Neuronal stem cell (in vitro differentiated cells): ENCODE measurements around the gene PEAR1. TPM values are rescaled to one million over a fixed set of nuclear protein-coding genes. Genes with fewer than 3 reads are reported as not detected.
A peak's percentile ranks its signal among the peaks of the same experiment; 100 is the strongest.

Experiments
- DNase-seq: peaks from one replicate; pipeline ENCODE4 v3.0.0-alpha.2; 2013; ENCODE audit warnings: low spot score
- H2AFZ ChIP-seq: one replicate; pipeline ENCODE4 v1.6.1; 2013; ENCODE audit warnings: mild to moderate bottlenecking, low read length, inconsistent platforms
- H2AK5ac ChIP-seq: 2 replicates; pipeline ENCODE4 v1.6.1; 2013; ENCODE audit warnings: low read depth, mild to moderate bottlenecking, inconsistent platforms, low read length, moderate library complexity, mixed read lengths
- H2BK120ac ChIP-seq: 2 replicates; pipeline ENCODE4 v1.6.1; 2013; ENCODE audit warnings: low read depth, mild to moderate bottlenecking, inconsistent platforms, low read length, moderate library complexity, mixed read lengths
- H2BK12ac ChIP-seq: one replicate; pipeline ENCODE4 v1.6.1; 2013; ENCODE audit warnings: low read length, inconsistent platforms
- H2BK15ac ChIP-seq: 2 replicates; pipeline ENCODE4 v1.6.1; 2013; ENCODE audit warnings: mild to moderate bottlenecking, low read length, inconsistent platforms, mixed read lengths
- H2BK5ac ChIP-seq: one replicate; pipeline ENCODE4 v1.6.1; 2013; ENCODE audit warnings: inconsistent platforms, mild to moderate bottlenecking, low read length, moderate library complexity
- H3K14ac ChIP-seq: one replicate; pipeline ENCODE4 v1.6.1; 2013; ENCODE audit warnings: low read length, inconsistent platforms
- H3K18ac ChIP-seq: 2 replicates; pipeline ENCODE4 v1.6.1; 2013; ENCODE audit warnings: low read length, inconsistent platforms
- H3K23ac ChIP-seq: 2 replicates; pipeline ENCODE4 v1.6.1; 2013; ENCODE audit warnings: low read depth, mild to moderate bottlenecking, mixed read lengths, low read length, inconsistent platforms; ENCODE audit not compliant: poor library complexity
- H3K27ac ChIP-seq: replicated peaks from 3 replicates; pipeline ENCODE4 v1.5.1; 2013; ENCODE audit warnings: low read length, inconsistent platforms
- H3K27me3 ChIP-seq, 3 experiments: 2 replicates each; pipeline ENCODE4 v1.6.1; 2013; ENCODE audit warnings: low read length in 3 of 3, mild to moderate bottlenecking in 2 of 3, inconsistent platforms in 1 of 3, low read depth in 1 of 3, mixed read lengths in 1 of 3, moderate library complexity in 1 of 3; ENCODE audit not compliant: control insufficient read depth in 3 of 3, insufficient read depth in 3 of 3
- H3K36me3 ChIP-seq, 2 donors: replicated peaks in 1 of 2; 2 replicates each; pipeline ENCODE4 v1.6.1; 2013; ENCODE audit warnings: low read length in 2 of 2; ENCODE audit not compliant: control insufficient read depth in 2 of 2, insufficient read depth in 2 of 2
- H3K4ac ChIP-seq: 2 replicates; pipeline ENCODE4 v1.6.1; 2013; ENCODE audit warnings: inconsistent platforms, mild to moderate bottlenecking, low read length, moderate library complexity
- H3K4me1 ChIP-seq, 2 donors: 1 replicate in 1 of 2; 2 replicates in 1 of 2; pipeline ENCODE4 v1.6.1; 2013; ENCODE audit warnings: low read length in 2 of 2, low read depth in 1 of 2; ENCODE audit not compliant: control insufficient read depth in 2 of 2, insufficient read depth in 1 of 2
- H3K4me2 ChIP-seq: one replicate; pipeline ENCODE4 v1.6.1; 2013; ENCODE audit warnings: mild to moderate bottlenecking, low read length, inconsistent platforms; ENCODE audit not compliant: insufficient read depth, poor library complexity, severe bottlenecking
- H3K4me3 ChIP-seq, 2 donors: 2 replicates each; pipeline ENCODE4 v1.5.1; 2013; ENCODE audit warnings: low read length in 2 of 2, mild to moderate bottlenecking in 2 of 2, inconsistent platforms in 1 of 2, moderate library complexity in 1 of 2
- H3K79me1 ChIP-seq: one replicate; pipeline ENCODE4 v1.6.1; 2013; ENCODE audit warnings: low read depth, mild to moderate bottlenecking, inconsistent platforms, low read length, moderate library complexity
- H3K9ac ChIP-seq: one replicate; pipeline ENCODE4 v1.6.1; 2013; ENCODE audit warnings: mild to moderate bottlenecking, low read depth, low read length, inconsistent platforms; ENCODE audit not compliant: poor library complexity
- H3K9me3 ChIP-seq, 2 donors: replicated peaks in 1 of 2; 2 replicates each; pipeline versions ENCODE3 to v1.6.1; 2013; ENCODE audit warnings: low read length in 2 of 2, mild to moderate bottlenecking in 2 of 2, inconsistent platforms in 1 of 2, low read depth in 1 of 2, mixed read lengths in 1 of 2, moderate library complexity in 1 of 2; ENCODE audit not compliant: control insufficient read depth in 2 of 2, insufficient read depth in 1 of 2
- H4K8ac ChIP-seq: one replicate; pipeline ENCODE4 v1.6.1; 2013; ENCODE audit warnings: low read depth, mild to moderate bottlenecking, inconsistent platforms, low read length, moderate library complexity
- H4K91ac ChIP-seq: one replicate; pipeline ENCODE4 v1.6.1; 2013; ENCODE audit warnings: low read length, low read depth, mild to moderate bottlenecking, inconsistent platforms; ENCODE audit not compliant: poor library complexity
- WGBS, 2 donors: extraction: QIAGEN DNeasy Blood & Tissue Kit; methylation state at CpG; one replicate each; pipeline ENCODE4 v1.1.7; 2013; ENCODE audit warnings: missing lambda C conversion rate in 2 of 2, mixed read lengths in 1 of 2; ENCODE audit not compliant: insufficient read length in 2 of 2, insufficient replicate concordance in 1 of 2; ENCODE audit errors: extremely low coverage in 2 of 2; 5-methylcytosine and 5-hydroxymethylcytosine counted together
- polyA plus RNA-seq, 2 experiments: library from polyadenylated mRNA; stranded (reverse); fragments of 200-250 nt; gene quantifications; one replicate each; pipeline ENCODE4 v1.2.3, GENCODE V29; 2013

The PEAR1 gene, protein sequence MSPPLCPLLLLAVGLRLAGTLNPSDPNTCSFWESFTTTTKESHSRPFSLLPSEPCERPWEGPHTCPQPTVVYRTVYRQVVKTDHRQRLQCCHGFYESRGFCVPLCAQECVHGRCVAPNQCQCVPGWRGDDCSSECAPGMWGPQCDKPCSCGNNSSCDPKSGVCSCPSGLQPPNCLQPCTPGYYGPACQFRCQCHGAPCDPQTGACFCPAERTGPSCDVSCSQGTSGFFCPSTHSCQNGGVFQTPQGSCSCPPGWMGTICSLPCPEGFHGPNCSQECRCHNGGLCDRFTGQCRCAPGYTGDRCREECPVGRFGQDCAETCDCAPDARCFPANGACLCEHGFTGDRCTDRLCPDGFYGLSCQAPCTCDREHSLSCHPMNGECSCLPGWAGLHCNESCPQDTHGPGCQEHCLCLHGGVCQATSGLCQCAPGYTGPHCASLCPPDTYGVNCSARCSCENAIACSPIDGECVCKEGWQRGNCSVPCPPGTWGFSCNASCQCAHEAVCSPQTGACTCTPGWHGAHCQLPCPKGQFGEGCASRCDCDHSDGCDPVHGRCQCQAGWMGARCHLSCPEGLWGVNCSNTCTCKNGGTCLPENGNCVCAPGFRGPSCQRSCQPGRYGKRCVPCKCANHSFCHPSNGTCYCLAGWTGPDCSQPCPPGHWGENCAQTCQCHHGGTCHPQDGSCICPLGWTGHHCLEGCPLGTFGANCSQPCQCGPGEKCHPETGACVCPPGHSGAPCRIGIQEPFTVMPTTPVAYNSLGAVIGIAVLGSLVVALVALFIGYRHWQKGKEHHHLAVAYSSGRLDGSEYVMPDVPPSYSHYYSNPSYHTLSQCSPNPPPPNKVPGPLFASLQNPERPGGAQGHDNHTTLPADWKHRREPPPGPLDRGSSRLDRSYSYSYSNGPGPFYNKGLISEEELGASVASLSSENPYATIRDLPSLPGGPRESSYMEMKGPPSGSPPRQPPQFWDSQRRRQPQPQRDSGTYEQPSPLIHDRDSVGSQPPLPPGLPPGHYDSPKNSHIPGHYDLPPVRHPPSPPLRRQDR
- polyA plus RNA-seq (2013, experiment 1 of 2): 0.78 TPM
- 0.62 TPM for polyA plus RNA-seq (2013, experiment 2 of 2)

- Histone ChIP-seq H2AK5ac (peak within 1 kb of the TSS; percentile 92), H3K4ac (no peak within 1 kb of the TSS), H3K18ac (peak within 1 kb of the TSS; percentile 76), H3K14ac (peak within 1 kb of the TSS; percentile 50), H2BK120ac (peak within 1 kb of the TSS; percentile 30), H3K4me3 (peak within 1 kb of the TSS; percentile 19 to 27), H4K91ac (no peak within 1 kb of the TSS), H2BK15ac (peak within 1 kb of the TSS; percentile 89), H2BK12ac (peak within 1 kb of the TSS; percentile 68), H3K79me1 (no peaks in the 10 kb centered on the region), H4K8ac (no peak within 1 kb of the TSS), H3K23ac (peak within 1 kb of the TSS; percentile 52), H2BK5ac (peak within 1 kb of the TSS; percentile 26), H3K9ac (peak within 1 kb of the TSS; percentile 26), H3K27me3 (peaks cover 0 to 57% (median 28%) of the 10 kb centered on the region in 3 experiments), H3K27ac (no peak within 1 kb of the TSS), H3K36me3 (no peaks in the 10 kb centered on the region), H3K4me2 (peak within 1 kb of the TSS; percentile 41), H2AFZ (peak within 1 kb of the TSS; percentile 87), H3K9me3 (no peaks in the 10 kb centered on the region), H3K4me1 (peaks cover 22 to 29% of the 10 kb centered on the region in 2 donors)
- DNase-seq: no peak
- no CpG with 5 or more reads among the region's 60 CpGs for WGBS, 2 donors
Observed at GRCh38 chr1:156893048-156893953, at the start of gene PEAR1. Gene PEAR1, plus strand, starts transcription at chr1:156893718. Its CDS starts 10,209 bp downstream, at chr1:156903927.

DNA sequence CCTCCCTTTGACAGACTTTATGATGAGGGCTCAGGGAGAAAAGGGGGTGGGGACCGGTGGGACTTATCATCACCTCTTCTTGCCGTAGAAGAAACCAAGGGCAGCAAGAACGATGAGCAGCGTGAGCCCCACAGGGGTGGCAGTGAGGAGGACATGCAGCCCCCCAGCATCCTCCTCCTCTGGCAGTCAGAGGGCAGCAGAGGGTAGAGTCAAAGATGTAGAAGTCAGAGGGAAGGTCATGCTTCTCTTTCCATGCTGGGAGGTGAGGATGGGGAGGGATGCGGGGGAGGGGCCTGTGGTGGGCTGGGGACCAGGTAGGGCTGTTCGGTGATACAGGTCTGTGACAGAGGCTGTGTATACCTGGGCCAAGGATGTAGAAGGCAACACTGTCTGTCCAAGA, 49.4 kb upstream of the PEAR1 start:
- no peak overlapping the region for H2BK5ac ChIP-seq

GRCh38 chr1:156844638-156845037, 48.9 kb upstream of the PEAR1 start:
- Histone ChIP-seq H2BK120ac (no peak overlapping the region), H3K4ac (no peak overlapping the region), H3K27ac (no peak overlapping the region), H2BK15ac (no peak overlapping the region), H2BK5ac (no peak overlapping the region), H4K8ac (no peak overlapping the region), H3K23ac (peak overlapping the region; percentile 87), H3K79me1 (no peaks in the 10 kb centered on the region), H2AFZ (no peak overlapping the region), H3K4me3 (peak overlapping the region in 1 of 2 donors; percentile 22), H3K18ac (no peak overlapping the region), H3K4me2 (no peak overlapping the region), H3K27me3 (peaks cover 37 to 84% (median 72%) of the 10 kb centered on the region in 3 experiments), H3K14ac (no peak overlapping the region), H2BK12ac (no peak overlapping the region), H3K9ac (no peak overlapping the region), H3K9me3 (peaks cover 0 to 3% of the 10 kb centered on the region in 2 donors), H3K4me1 (peaks cover 5 to 13% of the 10 kb centered on the region in 2 donors), H3K36me3 (no peaks in the 10 kb centered on the region), H2AK5ac (no peak overlapping the region), H4K91ac (no peak overlapping the region)
- no peak for DNase-seq
- WGBS, 2 donors: no CpG with 5 or more reads among the region's 14 CpGs

More for the DNA sequence above, 49.4 kb upstream of the PEAR1 start:
- H3K14ac ChIP-seq: no peak overlapping the region
- H2AK5ac ChIP-seq: no peak overlapping the region
- H2BK120ac ChIP-seq: no peak overlapping the region
- no peak overlapping the region for H3K23ac ChIP-seq
- no peak overlapping the region for H4K91ac ChIP-seq
- no peak overlapping the region for H3K4ac ChIP-seq
- peak overlapping the region; percentile 25 for H3K18ac ChIP-seq
- H3K27me3 ChIP-seq: peaks cover 33 to 79% (median 67%) of the 10 kb centered on the region in 3 experiments
- H3K9me3 ChIP-seq: peaks cover 0 to 3% of the 10 kb centered on the region in 2 donors
- H2BK15ac ChIP-seq: no peak overlapping the region
- H3K27ac ChIP-seq: no peak overlapping the region
- H3K4me2 ChIP-seq: no peak overlapping the region
- H3K36me3 ChIP-seq: no peaks in the 10 kb centered on the region
- no peak overlapping the region for H2BK12ac ChIP-seq
- H2AFZ ChIP-seq: no peak overlapping the region
- no CpG with 5 or more reads among the region's 6 CpGs for WGBS, 2 donors
- DNase-seq: no peak
- no peak overlapping the region for H3K9ac ChIP-seq
- H3K79me1 ChIP-seq: no peaks in the 10 kb centered on the region
- peak overlapping the region in 1 of 2 donors; percentile 22 for H3K4me3 ChIP-seq
- peaks cover 10 to 18% of the 10 kb centered on the region in 2 donors for H3K4me1 ChIP-seq
- no peak overlapping the region for H4K8ac ChIP-seq
